ENCODE data around the gene C3orf62. TPM values are rescaled to one million over a fixed set of nuclear protein-coding genes. Genes with fewer than 3 reads are reported as not detected.

C3orf62 gene
- polyA plus RNA-seq, 1 donor (not counting 4 experiments of a cell fraction or from before 2014, with no cell fraction given): 5.2 TPM

DNA sequence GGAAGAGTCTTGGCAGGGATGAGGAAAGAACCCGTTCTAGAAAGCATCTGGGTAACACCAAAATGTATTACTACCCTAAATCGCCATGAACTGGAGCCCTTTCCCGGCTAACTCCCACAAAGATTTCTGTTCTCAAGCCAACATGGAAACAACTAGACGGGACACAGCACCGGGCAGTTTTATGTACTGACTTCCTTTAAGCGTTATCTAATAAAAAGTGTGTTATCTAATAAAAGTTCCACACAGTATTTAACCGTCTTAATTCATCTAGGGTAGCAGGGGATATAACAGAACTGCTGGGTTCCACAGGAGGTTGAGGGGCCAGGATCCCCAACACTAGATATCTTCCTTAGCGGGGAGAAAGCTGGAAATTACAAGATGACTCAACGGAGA, 347 bp upstream of the C3orf62 start:
- FAIRE-seq: no peak
- DNase-seq (ENCODE audit: low read depth, low spot score): no peak
- TF ChIP-seq EZH2 (IDR thresholded peaks at IDR 0.05; ENCODE audit: low read length): no peak
- TF ChIP-seq, protein P1, sequence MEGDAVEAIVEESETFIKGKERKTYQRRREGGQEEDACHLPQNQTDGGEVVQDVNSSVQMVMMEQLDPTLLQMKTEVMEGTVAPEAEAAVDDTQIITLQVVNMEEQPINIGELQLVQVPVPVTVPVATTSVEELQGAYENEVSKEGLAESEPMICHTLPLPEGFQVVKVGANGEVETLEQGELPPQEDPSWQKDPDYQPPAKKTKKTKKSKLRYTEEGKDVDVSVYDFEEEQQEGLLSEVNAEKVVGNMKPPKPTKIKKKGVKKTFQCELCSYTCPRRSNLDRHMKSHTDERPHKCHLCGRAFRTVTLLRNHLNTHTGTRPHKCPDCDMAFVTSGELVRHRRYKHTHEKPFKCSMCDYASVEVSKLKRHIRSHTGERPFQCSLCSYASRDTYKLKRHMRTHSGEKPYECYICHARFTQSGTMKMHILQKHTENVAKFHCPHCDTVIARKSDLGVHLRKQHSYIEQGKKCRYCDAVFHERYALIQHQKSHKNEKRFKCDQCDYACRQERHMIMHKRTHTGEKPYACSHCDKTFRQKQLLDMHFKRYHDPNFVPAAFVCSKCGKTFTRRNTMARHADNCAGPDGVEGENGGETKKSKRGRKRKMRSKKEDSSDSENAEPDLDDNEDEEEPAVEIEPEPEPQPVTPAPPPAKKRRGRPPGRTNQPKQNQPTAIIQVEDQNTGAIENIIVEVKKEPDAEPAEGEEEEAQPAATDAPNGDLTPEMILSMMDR (optimal IDR thresholded peaks at IDR 0.05 in 1 of 3, IDR thresholded peaks at IDR 0.05 in 1 of 3, conservative IDR thresholded peaks at IDR 0.05 in 1 of 3; ENCODE audit: extremely low read depth in 1 of 3, insufficient read depth in 2 of 3, low read length in 3 of 3): no peak
- H4K20me1 ChIP-seq (ENCODE audit: control insufficient read depth, extremely low read depth, insufficient read depth, low read length): no peaks in the 10 kb centered on the region
- peak overlapping the region; percentile 38 to 68 (median 62) for H3K4me3 ChIP-seq (ENCODE audit: control insufficient read depth in 2 of 3, extremely low read depth in 1 of 3, insufficient read depth in 2 of 3, low read depth in 1 of 3, low read length in 3 of 3)
- no peaks in the 10 kb centered on the region for H3K27me3 ChIP-seq (ENCODE audit: control insufficient read depth, extremely low read depth, insufficient read depth, low read length)
- H3K9me1 ChIP-seq (ENCODE audit: control insufficient read depth, extremely low read depth, insufficient read depth, low read length): no peaks in the 10 kb centered on the region
- H3K9me3 ChIP-seq (ENCODE audit: control insufficient read depth, low read depth, low read length): no peaks in the 10 kb centered on the region
- peaks cover 4 to 11% of the 10 kb centered on the region in 2 experiments for H3K36me3 ChIP-seq (ENCODE audit: control insufficient read depth in 2 of 2, extremely low read depth in 1 of 2, insufficient read depth in 2 of 2, low read length in 2 of 2)
- peak overlapping the region; percentile 78 for H3K9ac ChIP-seq (ENCODE audit: control insufficient read depth, extremely low read depth, insufficient read depth, low read length)
- peaks cover 23% of the 10 kb centered on the region for H3K4me1 ChIP-seq (ENCODE audit: control insufficient read depth, extremely low read depth, insufficient read depth, low read length)
- dilution Hi-C loops (cut with MboI; ENCODE audit: extremely low pct_ligation_motif_present, low sequenced_read_pairs): no loop called here
- no peaks in the 10 kb centered on the region for H3K79me2 ChIP-seq (ENCODE audit: control insufficient read depth, insufficient read depth, low read length)
- H3K4me2 ChIP-seq (ENCODE audit: control insufficient read depth, extremely low read depth, insufficient read depth, low read depth, low read length): peak overlapping the region; percentile 68
- peak overlapping the region; percentile 60 for H3K27ac ChIP-seq (ENCODE audit: control insufficient read depth, insufficient read depth, low read length)
- peak overlapping the region; percentile 81 for H2AFZ ChIP-seq (ENCODE audit: control insufficient read depth, low read length)

DNA sequence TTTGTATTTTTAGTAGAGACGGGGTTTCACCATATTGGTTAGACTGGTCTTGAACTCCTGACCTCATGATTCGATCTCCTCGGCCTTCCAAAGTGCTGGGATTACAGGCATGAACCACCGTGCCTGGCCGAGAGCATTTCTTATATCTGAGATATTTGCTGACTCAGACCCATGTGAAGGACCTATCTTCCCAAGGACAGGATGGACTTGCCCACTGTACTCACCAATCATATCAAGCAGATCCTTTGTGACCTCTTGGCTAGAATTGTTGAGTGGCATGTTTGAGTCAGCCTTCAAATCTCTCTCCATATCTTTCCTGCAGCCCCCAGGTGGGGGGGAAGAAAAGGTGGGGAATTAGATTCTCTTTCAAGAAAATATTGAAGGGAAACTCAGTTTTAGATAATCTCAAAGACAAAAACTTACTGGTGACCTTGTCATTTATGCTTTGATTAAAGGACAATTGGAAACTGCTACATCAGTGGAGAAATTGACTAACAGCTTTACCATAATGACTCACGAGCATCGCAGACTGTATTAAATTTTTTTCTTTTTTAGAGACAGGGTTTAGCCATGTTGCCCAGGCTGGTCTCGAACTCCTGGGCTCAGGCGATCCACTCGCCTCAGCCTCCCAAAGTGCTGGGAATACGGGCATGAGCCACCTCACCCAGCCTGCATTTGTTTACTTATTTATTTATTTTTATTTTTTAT, 3.1 kb downstream of the C3orf62 start:
- dilution Hi-C loops (cut with MboI; ENCODE audit: extremely low pct_ligation_motif_present, low sequenced_read_pairs): no loop called here
- FAIRE-seq: no peak

More for the DNA sequence above, 3.1 kb downstream of the C3orf62 start:
- no peaks in the 10 kb centered on the region for H3K79me2 ChIP-seq (ENCODE audit: control insufficient read depth, insufficient read depth, low read length)
- no peak overlapping the region for H3K4me2 ChIP-seq (ENCODE audit: control insufficient read depth, extremely low read depth, insufficient read depth, low read depth, low read length)
- H3K9me3 ChIP-seq (ENCODE audit: control insufficient read depth, low read depth, low read length): no peaks in the 10 kb centered on the region
- no peak for DNase-seq (ENCODE audit: low read depth, low spot score)
- no peak overlapping the region for H3K27ac ChIP-seq (ENCODE audit: control insufficient read depth, insufficient read depth, low read length)
- peaks cover 13 to 19% of the 10 kb centered on the region in 2 experiments for H3K36me3 ChIP-seq (ENCODE audit: control insufficient read depth in 2 of 2, extremely low read depth in 1 of 2, insufficient read depth in 2 of 2, low read length in 2 of 2)
- TF ChIP-seq EZH2 (IDR thresholded peaks at IDR 0.05; ENCODE audit: low read length): no peak
- TF ChIP-seq, protein P1 (optimal IDR thresholded peaks at IDR 0.05 in 1 of 3, IDR thresholded peaks at IDR 0.05 in 1 of 3, conservative IDR thresholded peaks at IDR 0.05 in 1 of 3; ENCODE audit: extremely low read depth in 1 of 3, insufficient read depth in 2 of 3, low read length in 3 of 3): no peak
- no peaks in the 10 kb centered on the region for H3K9me1 ChIP-seq (ENCODE audit: control insufficient read depth, extremely low read depth, insufficient read depth, low read length)
- peaks cover 14% of the 10 kb centered on the region for H3K4me1 ChIP-seq (ENCODE audit: control insufficient read depth, extremely low read depth, insufficient read depth, low read length)
- no peak overlapping the region for H3K4me3 ChIP-seq (ENCODE audit: control insufficient read depth in 2 of 3, extremely low read depth in 1 of 3, insufficient read depth in 2 of 3, low read depth in 1 of 3, low read length in 3 of 3)
- H2AFZ ChIP-seq (ENCODE audit: control insufficient read depth, low read length): no peak overlapping the region
- H3K9ac ChIP-seq (ENCODE audit: control insufficient read depth, extremely low read depth, insufficient read depth, low read length): no peak overlapping the region
- H3K27me3 ChIP-seq (ENCODE audit: control insufficient read depth, extremely low read depth, insufficient read depth, low read length): no peaks in the 10 kb centered on the region
- no peaks in the 10 kb centered on the region for H4K20me1 ChIP-seq (ENCODE audit: control insufficient read depth, extremely low read depth, insufficient read depth, low read length)
